Erythroblast (primary cell): ENCODE results near the gene COL6A2.
"Not testable (repeated sequence)": the region's sequence is repeated elsewhere in the genome, so short reads cannot be mapped to it uniquely, and the experiment has no call there.

ENCODE experiments used
- DNase-seq, 2 experiments: peaks; one replicate each; lab custom pipeline; 2025; lab: John Stamatoyannopoulos, UW
- GATA1 ChIP-seq: IDR thresholded peaks from 2 replicates; pipeline ENCODE4 v1.6.1; 2011; ENCODE audit warnings: low read depth, mild to moderate bottlenecking, control low read depth, low read length, moderate library complexity
- POLR2A ChIP-seq: IDR thresholded peaks from 2 replicates; pipeline ENCODE4 v1.6.1; 2011; ENCODE audit warnings: mild to moderate bottlenecking, low read length

COL6A2 gene

GRCh38 chr21:46056450-46056903 lies 41.4 kb upstream of the COL6A2 start:
- no peak for DNase-seq
- no peak for TF ChIP-seq GATA1
- no peak for TF ChIP-seq POLR2A

GRCh38 chr21:46057111-46057709 lies 40.7 kb upstream of the COL6A2 start:
- no peak for DNase-seq
- TF ChIP-seq GATA1 = no peak
- TF ChIP-seq POLR2A = no peak

GRCh38 chr21:46057710-46058241 lies 40.1 kb upstream of the COL6A2 start:
- TF ChIP-seq GATA1 (no peak), POLR2A (no peak)

GRCh38 chr21:46058431-46059145 lies 39.3 kb upstream of the COL6A2 start:
- no peak for DNase-seq
- no peak for TF ChIP-seq GATA1
- TF ChIP-seq POLR2A = no peak

More at GRCh38 chr21:46057710-46058241, 40.1 kb upstream of the COL6A2 start:
- DNase-seq = no peak

- no peak for DNase-seq
- no peak for TF ChIP-seq GATA1
- no peak for TF ChIP-seq POLR2A
These were observed 38.7 kb upstream of the COL6A2 start for GRCh38 chr21:46059195-46059594.

GRCh38 chr21:46059711-46060455 lies 38.0 kb upstream of the COL6A2 start:
- not testable (repeated sequence) for DNase-seq

- no peak for DNase-seq
- no peak for TF ChIP-seq GATA1
- no peak for TF ChIP-seq POLR2A
These were observed 37.3 kb upstream of the COL6A2 start for GRCh38 chr21:46060596-46061061.

- TF ChIP-seq GATA1 (no peak), POLR2A (no peak)
- DNase-seq = no peak
These were observed 36.8 kb upstream of the COL6A2 start for GRCh38 chr21:46061063-46061462.

- DNase-seq = no peak
- TF ChIP-seq POLR2A (no peak), GATA1 (no peak)
These were observed 36.4 kb upstream of the COL6A2 start for GRCh38 chr21:46061518-46061917.

- DNase-seq = no peak
- TF ChIP-seq POLR2A (no peak), GATA1 (no peak)
These were observed 36.0 kb upstream of the COL6A2 start for GRCh38 chr21:46061950-46062349.

- no peak for DNase-seq
- TF ChIP-seq GATA1 (no peak), POLR2A (no peak)
These were observed 35.3 kb upstream of the COL6A2 start for GRCh38 chr21:46062471-46063211.

GRCh38 chr21:46063227-46063626 lies 34.7 kb upstream of the COL6A2 start:
- DNase-seq = no peak
- TF ChIP-seq GATA1 (no peak), POLR2A (no peak)
